RWPE2 (cell line): ENCODE measurements around the gene HOXA9.
A peak's percentile ranks its signal among the peaks of the same experiment; 100 is the strongest.

Experiments used
- ATAC-seq: fragments of 200-7000 bp; cut with Tn5 transposase; 3 replicates; pipeline ENCODE4 v1.9.1; 2021; ENCODE audit warnings: low read depth
- DNase-seq: peaks from one replicate; pipeline ENCODE4 v3.0.0-alpha.2; 2020; ENCODE audit warnings: low spot score
- H3K27ac ChIP-seq: fragments of 450-650 bp; 2 replicates; pipeline ENCODE4 v1.5.1; 2017; ENCODE audit warnings: mild to moderate bottlenecking; ENCODE audit not compliant: poor library complexity, severe bottlenecking
- H3K27me3 ChIP-seq: fragments of 250-450 bp; sonication (Bioruptor Pico); 2 replicates; pipeline ENCODE4 v1.5.1; 2021; ENCODE audit warnings: mild to moderate bottlenecking, moderate library complexity; ENCODE audit not compliant: insufficient read depth, poor library complexity, severe bottlenecking
- H3K36me3 ChIP-seq: fragments of 250-450 bp; sonication (Bioruptor Pico); 2 replicates; pipeline ENCODE4 v1.5.1; 2020; ENCODE audit warnings: low read depth, mild to moderate bottlenecking, moderate library complexity
- H3K4me1 ChIP-seq: fragments of 250-450 bp; sonication (Bioruptor Pico); 2 replicates; pipeline ENCODE4 v1.5.1; 2021; ENCODE audit warnings: mild to moderate bottlenecking, moderate library complexity; ENCODE audit not compliant: insufficient read depth, poor library complexity, severe bottlenecking
- H3K4me3 ChIP-seq: fragments of 250-450 bp; sonication (Bioruptor Pico); 2 replicates; pipeline ENCODE4 v1.5.1; 2021; ENCODE audit warnings: mild to moderate bottlenecking, moderate library complexity; ENCODE audit not compliant: severe bottlenecking
- H3K9me3 ChIP-seq: fragments of 250-450 bp; sonication (Bioruptor Pico); 2 replicates; pipeline ENCODE4 v1.5.1; 2021; ENCODE audit warnings: mild to moderate bottlenecking, moderate library complexity; ENCODE audit not compliant: severe bottlenecking
- TF ChIP-seq, protein P1 (sequence below): fragments of 450-650 bp; IDR thresholded peaks from one replicate; pipeline ENCODE4 v1.5.1; 2017; ENCODE audit warnings: mild to moderate bottlenecking, moderate library complexity; ENCODE audit not compliant: poor library complexity, severe bottlenecking

Gene HOXA9

DNA sequence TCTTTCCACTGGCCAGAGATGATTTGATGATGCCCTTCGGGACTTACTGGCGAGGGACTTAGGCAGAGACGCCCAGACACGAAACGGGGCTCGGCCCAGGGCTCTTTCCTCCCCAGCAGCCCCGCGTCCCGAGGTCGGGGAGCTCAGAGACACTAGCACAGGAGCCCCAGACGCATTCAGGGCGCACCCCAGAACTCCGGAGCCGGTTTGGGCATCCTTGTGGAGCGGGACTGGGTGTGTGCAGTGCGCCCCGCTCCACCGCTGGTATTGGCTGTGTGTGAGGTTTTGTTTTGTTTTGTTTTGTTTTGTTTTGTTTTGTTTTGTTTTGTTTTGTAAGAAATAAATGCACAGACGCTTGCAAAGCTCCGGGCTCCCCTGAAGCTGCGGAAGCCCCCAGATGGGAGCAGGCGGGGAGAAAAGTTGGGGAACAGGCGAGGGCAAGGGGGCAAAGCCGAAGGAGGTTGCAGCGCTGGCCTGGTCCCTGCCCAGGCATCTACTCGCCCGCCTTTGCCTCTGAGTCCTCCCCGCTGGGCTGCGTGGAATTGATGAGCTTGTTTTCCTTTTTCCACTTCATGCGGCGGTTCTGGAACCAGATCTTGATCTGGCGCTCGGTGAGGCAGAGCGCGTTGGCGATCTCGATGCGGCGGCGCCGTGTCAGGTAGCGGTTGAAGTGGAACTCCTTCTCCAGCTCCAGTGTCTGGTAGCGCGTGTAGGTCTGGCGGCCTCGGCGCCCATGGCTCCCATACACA is 20.0 kb downstream of the HOXA9 start:
- Histone ChIP-seq H3K27ac (peak overlapping the region; percentile 85), H3K4me1 (peaks cover 9% of the 10 kb centered on the region), H3K9me3 (no peaks in the 10 kb centered on the region), H3K36me3 (peaks cover 3% of the 10 kb centered on the region; the same call in 1 of the 2 replicates), H3K4me3 (peak overlapping the region; percentile 8), H3K27me3 (no peaks in the 10 kb centered on the region)
- TF ChIP-seq, protein P1, sequence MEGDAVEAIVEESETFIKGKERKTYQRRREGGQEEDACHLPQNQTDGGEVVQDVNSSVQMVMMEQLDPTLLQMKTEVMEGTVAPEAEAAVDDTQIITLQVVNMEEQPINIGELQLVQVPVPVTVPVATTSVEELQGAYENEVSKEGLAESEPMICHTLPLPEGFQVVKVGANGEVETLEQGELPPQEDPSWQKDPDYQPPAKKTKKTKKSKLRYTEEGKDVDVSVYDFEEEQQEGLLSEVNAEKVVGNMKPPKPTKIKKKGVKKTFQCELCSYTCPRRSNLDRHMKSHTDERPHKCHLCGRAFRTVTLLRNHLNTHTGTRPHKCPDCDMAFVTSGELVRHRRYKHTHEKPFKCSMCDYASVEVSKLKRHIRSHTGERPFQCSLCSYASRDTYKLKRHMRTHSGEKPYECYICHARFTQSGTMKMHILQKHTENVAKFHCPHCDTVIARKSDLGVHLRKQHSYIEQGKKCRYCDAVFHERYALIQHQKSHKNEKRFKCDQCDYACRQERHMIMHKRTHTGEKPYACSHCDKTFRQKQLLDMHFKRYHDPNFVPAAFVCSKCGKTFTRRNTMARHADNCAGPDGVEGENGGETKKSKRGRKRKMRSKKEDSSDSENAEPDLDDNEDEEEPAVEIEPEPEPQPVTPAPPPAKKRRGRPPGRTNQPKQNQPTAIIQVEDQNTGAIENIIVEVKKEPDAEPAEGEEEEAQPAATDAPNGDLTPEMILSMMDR: no peak
- ATAC-seq (no peak), DNase-seq (no peak)

GRCh38 chr7:27144781-27145164 is 20.6 kb downstream of the HOXA9 start:
- TF ChIP-seq, protein P1: no peak
- ATAC-seq: no peak
- no peak for DNase-seq
- H3K9me3 ChIP-seq: no peaks in the 10 kb centered on the region
- peak overlapping the region; percentile 8 for H3K4me3 ChIP-seq
- no peaks in the 10 kb centered on the region for H3K27me3 ChIP-seq
- peaks cover 3% of the 10 kb centered on the region; the same call in 1 of the 2 replicates for H3K36me3 ChIP-seq
- peaks cover 9% of the 10 kb centered on the region for H3K4me1 ChIP-seq
- peak overlapping the region; percentile 85 for H3K27ac ChIP-seq

GRCh38 chr7:27143950-27144780 is 21.2 kb downstream of the HOXA9 start:
- TF ChIP-seq, protein P1: peak; percentile 80
- no peak for ATAC-seq

DNA sequence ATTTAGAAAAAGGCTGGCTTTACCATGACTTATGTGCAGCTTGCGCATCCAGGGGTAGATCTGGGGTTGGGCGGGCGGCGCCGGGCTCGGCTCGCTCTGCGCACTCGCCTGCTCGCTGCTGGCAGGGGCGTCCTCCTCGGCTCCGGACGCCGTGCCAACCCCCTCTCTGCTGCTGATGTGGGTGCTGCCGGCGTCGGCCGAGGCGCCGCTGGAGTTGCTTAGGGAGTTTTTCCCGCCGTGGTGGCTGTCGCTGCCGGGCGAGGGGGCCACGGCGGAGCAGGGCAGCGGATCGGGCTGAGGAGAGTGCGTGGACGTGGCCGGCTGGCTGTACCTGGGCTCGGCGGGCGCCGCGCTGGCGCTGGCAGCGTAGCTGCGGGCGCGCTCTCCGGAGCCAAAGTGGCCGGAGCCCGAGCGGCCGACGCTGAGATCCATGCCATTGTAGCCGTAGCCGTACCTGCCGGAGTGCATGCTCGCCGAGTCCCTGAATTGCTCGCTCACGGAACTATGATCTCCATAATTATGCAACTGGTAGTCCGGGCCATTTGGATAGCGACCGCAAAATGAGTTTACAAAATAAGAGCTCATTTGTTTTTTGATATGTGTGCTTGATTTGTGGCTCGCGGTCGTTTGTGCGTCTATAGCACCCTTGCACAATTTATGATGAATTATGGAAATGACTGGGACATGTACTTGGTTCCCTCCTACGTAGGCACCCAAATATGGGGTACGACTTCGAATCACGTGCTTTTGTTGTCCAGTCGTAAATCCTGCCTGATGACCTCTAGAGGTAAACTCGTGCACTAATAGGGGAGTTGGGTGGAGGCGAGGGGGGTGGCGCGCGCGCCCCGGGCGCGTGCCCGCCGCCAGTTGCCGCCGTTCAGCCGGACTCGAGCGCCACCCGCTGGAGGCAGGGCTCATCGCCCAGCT is 22.1 kb downstream of the HOXA9 start, which contains the start of gene HOXA5:
HOXA5 (minus strand) TSS at position 659 of the 927 bp plus-strand sequence; CDS start at position 585, 74 bp downstream.
- TF ChIP-seq, protein P1: peak; percentile 97
- Histone ChIP-seq H3K4me1 (peaks cover 9% of the 10 kb centered on the region), H3K4me3 (peak within 1 kb of the TSS; percentile 64), H3K36me3 (peaks cover 3% of the 10 kb centered on the region; the same call in 1 of the 2 replicates), H3K27ac (peak within 1 kb of the TSS; percentile 85), H3K9me3 (no peaks in the 10 kb centered on the region), H3K27me3 (no peaks in the 10 kb centered on the region)
- peak; percentile 38 for ATAC-seq
- no peak for DNase-seq

More at GRCh38 chr7:27143950-27144780, 21.2 kb downstream of the HOXA9 start:
- DNase-seq: no peak
- peak overlapping the region; percentile 8 for H3K4me3 ChIP-seq
- no peaks in the 10 kb centered on the region for H3K27me3 ChIP-seq
- H3K36me3 ChIP-seq: peaks cover 3% of the 10 kb centered on the region; the same call in 1 of the 2 replicates
- H3K4me1 ChIP-seq: peaks cover 9% of the 10 kb centered on the region
- peak overlapping the region; percentile 85 for H3K27ac ChIP-seq
- H3K9me3 ChIP-seq: no peaks in the 10 kb centered on the region
